HG03575 (cell line): ENCODE results near the gene DMAC2.
"Not testable (repeated sequence)": the region's sequence is repeated elsewhere in the genome, so short reads cannot be mapped to it uniquely, and the experiment has no call there.

ENCODE experiments used
- ATAC-seq: cut with Tn5 transposase; IDR thresholded peaks from one replicate; pipeline ENCODE4 v1.9.1; 2021; ENCODE audit not compliant: unreplicated experiment, insufficient number of reproducible peaks, low FRiP score; ENCODE audit errors: extremely low read depth

Gene DMAC2

GRCh38 chr19:41445575-41445974 lies 5.9 kb upstream of the DMAC2 start:
- no peak for ATAC-seq

- no peak for ATAC-seq
These were observed 4.2 kb upstream of the DMAC2 start for GRCh38 chr19:41443813-41444455.

DNA sequence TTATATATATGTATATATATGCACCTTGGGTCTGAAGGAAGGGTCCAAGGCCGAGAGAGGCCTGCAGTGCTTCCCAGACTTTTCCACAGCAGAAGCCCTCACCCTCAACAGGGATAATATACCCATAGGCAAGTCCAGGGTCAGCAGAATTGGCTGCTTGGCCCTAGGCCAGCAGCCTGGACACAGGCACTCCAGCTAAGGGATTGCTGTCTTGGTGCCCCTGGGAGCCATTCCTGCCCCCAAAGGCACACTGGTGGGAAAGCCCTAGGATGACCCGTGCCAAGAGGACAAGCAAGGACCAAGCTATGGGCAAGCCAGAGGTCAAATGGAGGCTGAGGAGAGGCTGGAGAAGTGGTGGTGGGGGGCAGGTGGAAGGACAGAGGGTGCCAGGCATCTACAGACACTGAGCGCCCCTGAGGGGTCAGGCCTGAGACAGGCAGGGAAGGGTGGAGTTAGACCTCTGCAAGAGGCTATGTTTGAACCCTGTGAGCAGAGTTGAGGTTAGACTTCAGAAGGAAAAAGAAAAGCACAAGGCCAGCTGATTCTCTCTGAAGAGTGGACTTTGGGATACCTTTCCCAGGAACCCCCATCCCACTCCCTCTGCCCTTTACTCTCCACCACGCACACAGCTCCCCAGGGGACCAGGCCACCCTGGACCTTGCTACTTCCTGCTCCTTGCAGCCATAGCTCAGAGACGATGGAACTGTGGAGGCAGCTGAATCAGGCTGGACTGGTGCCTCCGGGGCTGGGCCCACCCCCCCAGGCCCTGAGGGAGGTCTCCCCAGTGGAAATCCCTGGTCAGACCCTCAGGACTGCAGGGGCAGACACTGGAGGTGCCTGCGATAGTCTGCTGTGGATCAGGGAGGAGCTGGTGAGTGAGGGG lies 3.0 kb upstream of the DMAC2 start, which contains the start of gene ERICH4:
ERICH4 (plus strand) TSS at position 684 of the 883 bp plus-strand sequence; CDS start at position 698, 14 bp downstream.
- ATAC-seq = no peak

DNA sequence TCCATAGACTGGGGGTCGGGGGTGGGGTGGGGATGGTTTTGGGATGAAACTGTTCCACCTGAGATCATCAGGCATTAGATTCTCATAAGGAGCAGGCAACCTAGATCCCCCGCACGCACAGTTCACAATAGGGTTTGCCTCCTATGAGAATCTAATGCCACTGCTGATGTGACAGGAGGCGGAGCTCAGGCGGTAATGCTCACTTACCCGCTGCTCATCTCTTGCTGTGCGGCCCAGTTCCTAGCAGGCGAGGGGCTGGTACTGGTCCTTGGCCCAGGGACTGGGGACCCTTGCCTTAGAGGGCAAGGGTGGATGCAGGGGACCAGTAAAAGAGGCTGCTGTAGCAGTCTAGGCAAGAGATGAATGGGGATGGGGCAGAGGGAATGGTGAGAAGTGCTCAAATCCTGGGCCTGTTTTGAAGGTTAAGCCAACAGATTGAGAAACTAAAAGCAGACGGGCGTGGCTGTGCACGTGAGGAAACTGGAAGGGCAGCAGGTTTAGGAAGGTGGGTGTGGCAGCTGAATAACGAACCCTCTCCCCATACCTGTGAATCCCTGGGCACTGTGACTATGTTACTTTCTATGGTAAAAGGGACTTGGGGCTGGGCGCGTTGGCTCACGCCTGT lies 1.7 kb upstream of the DMAC2 start:
- no peak for ATAC-seq

GRCh38 chr19:41437944-41438574 lies 1.7 kb downstream of the DMAC2 start:
- no peak for ATAC-seq

- ATAC-seq = no peak
These were observed 3.1 kb downstream of the DMAC2 start for GRCh38 chr19:41436674-41436951.

DNA sequence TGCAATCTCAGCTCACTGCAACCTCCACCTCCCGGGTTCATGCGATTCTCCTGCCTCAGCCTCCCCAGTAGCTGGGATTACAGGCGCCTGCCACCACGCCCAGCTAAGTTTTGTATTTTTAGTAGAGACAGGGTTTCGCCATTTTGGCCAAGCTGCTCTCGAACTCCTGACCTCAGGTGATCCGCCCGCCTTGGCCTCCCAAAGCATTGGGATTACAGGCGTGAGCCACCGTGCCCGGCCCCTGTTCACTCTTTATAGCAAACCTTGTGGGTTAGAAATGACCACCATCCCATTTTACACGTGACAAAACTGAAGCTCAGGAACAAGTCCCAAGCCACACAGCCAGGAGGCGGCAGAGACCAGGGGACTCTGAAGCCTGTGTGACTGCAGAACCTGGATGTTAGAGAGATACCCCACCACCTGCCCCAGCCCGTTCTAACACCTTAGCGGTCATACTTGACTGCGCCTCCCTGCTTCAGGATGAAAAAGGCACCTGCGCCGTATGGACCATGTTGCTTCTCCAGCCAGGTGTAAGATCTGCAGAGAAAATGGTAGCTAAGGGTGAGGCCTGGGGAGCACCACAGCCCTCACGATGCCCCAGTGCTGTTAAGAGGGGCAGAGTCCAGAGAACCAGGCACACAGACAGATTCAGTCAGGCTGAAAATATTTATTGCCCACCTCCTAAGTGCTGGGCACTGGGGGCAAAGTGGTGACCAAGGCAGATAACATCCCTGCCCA lies 3.6 kb downstream of the DMAC2 start:
- no peak for ATAC-seq

- not testable (repeated sequence) for ATAC-seq
These were observed 4.3 kb downstream of the DMAC2 start for GRCh38 chr19:41435376-41435775.

- no peak for ATAC-seq
These were observed 5.3 kb downstream of the DMAC2 start for GRCh38 chr19:41434450-41434849.

DNA sequence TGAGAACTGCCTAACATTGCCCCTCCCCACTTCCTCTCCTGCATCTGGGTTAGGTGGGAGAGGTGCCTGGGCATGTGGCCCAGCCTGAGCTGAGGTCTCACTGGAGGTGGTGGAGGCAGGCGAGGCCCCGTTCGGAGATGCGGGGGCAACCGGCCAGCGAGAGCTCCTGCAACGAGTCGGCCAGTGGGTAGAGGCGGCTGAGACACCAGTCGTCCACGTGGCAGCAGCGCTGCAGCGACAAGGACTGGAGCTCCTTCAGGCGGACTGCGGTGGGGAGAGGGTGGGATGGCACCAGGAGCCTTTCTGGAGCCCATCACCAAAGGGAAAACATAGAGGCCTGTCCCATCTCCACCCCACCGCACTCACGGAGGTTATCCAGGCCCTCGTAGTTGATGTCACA lies 6.5 kb downstream of the DMAC2 start:
- no peak for ATAC-seq

DNA sequence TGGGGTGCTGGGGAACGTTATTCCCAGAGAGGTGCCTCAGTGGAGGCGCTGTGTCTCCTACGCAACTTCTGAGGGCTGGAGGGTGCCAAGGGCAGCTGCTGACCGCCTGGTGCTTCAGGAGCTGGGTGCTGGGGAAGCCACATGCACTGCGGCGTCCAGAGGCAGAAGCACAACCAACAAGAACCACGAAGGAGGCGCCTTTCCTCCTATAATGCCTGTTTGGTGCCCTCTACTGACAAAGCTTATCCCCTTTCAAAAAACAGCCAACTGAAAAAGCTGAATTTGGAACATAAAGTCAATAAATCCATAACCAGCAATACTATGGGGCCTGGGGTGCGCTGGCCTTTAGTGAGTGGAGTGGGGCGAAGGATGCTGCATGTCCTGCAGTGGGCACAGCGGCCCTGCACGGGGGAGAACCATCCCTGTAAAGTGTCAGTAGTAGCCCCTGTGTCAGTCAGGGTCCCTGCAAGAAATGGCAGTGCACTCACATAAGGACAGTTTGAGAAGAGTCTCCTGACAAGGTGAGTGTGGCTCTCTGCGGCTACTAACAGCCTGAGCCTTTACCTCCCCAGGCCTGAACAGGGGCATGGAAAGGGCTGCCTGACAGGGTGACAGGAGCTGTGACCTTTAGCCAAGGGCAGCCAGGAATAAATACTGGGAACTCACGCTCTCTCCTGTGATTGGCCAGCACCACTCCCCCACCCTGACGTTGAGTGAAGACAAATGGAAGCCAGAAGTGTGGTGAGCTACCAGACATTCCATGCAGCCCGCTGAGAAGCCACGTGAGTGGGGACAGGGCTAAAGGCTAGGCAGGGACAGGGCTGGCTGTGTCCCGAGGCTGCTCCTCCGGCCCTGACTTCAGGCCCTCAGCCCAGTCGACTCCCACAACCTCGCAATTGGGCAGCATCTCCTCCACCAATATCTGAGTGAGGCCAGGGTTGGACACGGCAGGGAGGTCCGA lies 8.0 kb downstream of the DMAC2 start:
- ATAC-seq = no peak

- no peak for ATAC-seq
These were observed 8.8 kb downstream of the DMAC2 start for GRCh38 chr19:41430922-41431321.

- no peak for ATAC-seq
These were observed 11.2 kb downstream of the DMAC2 start for GRCh38 chr19:41428481-41428859.

GRCh38 chr19:41427647-41428480 lies 11.8 kb downstream of the DMAC2 start:
- no peak for ATAC-seq

- no peak for ATAC-seq
These were observed 12.6 kb downstream of the DMAC2 start, which contains the start of gene B3GNT8 for GRCh38 chr19:41426952-41427646. Gene B3GNT8 (minus strand): TSS chr19:41427374. CDS start chr19:41426778, 596 bp downstream.

DNA sequence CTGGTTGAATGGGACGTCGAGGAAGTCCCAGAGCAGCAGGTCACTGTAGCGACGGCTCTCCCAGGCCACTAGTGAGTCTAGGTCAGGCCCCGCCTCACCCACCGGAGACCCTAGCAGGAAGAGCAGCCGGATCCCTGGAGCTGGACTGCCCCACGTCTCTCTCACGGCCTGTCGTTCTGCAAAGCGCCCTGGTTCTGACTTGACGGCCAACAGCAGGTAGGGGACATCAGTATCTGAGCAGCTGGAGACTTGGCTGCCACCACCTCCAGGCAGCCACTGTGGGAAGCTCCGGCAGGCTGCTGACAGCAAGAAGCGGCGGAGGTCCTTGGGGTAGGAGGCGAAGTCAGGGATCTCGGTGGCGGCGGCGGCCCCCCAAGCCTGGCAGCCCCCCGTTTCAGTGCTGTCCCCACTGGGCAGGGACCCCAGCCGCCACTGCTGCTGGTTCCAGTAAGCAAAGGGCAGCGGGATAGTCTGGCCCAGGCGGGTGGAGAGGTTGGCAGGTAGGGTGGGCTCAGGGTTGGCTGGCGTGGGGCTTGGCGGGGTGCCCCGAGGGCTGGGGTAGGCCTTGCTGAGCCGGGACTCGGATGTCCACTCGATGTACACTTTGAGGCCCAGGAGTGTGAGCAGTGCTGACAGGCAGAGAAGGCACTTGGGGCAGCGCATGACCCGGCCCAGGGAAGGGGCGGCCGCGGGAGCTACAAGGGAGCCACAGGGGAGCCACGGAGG lies 13.4 kb downstream of the DMAC2 start:
- no peak for ATAC-seq
